Endothelial cell of umbilical vein (primary cell): ENCODE results near the gene SSPN. TPM values are rescaled to one million over a fixed set of nuclear protein-coding genes. Genes with fewer than 3 reads are reported as not detected.

Experiments
- BruUV-seq: library from RNA; stranded (reverse); fragments of 400-500 nt; replicated peaks from 2 replicates; lab custom pipeline; 2021; lab: Mats Ljungman, UMichigan
- CTCF ChIA-PET: fragments of 300-600, 350-600 bp; sonication (Branson Sonifier 250); formaldehyde crosslinking; loops from one replicate; lab custom pipeline; 2021; ENCODE audit warnings: antibody characterized with exemption, inconsistent platforms; lab: Charles Lee
- POLR2A ChIA-PET: fragments of 300-600, 350-600 bp; sonication (Branson Sonifier 250); formaldehyde crosslinking; loops from one replicate; lab custom pipeline; 2021; ENCODE audit warnings: antibody characterized with exemption, inconsistent platforms; lab: Charles Lee
- DNase-seq: peaks from one replicate; pipeline ENCODE4 v3.0.0-alpha.2; 2011; ENCODE audit warnings: low read depth, low spot score
- FAIRE-seq: peaks from 2 replicates; lab custom pipeline; 2011; peaks lifted over from hg19 to GRCh38; lab: Jason Lieb, UNC
- H2AFZ ChIP-seq: 2 replicates; pipeline ENCODE4 v1.6.0; 2012; ENCODE audit warnings: low read depth, low read length, control low read depth, inconsistent platforms
- H3K27ac ChIP-seq: 2 replicates; pipeline ENCODE4 v1.5.1; 2011; ENCODE audit warnings: low read depth, mild to moderate bottlenecking, control low read depth, low read length, moderate library complexity; ENCODE audit not compliant: insufficient read depth
- H3K27me3 ChIP-seq, 2 experiments: 2 replicates each; pipeline versions ENCODE4 v1.6.0 to v1.6.1; 2011; ENCODE audit warnings: low read length in 2 of 2, mixed read lengths in 1 of 2; ENCODE audit not compliant: control insufficient read depth in 2 of 2, insufficient read depth in 2 of 2
- H3K36me3 ChIP-seq, 2 experiments: 2 replicates in 1 of 2; 3 replicates in 1 of 2; pipeline ENCODE4 v1.5.1; 2011; ENCODE audit warnings: low read length in 2 of 2, mild to moderate bottlenecking in 1 of 2, moderate library complexity in 1 of 2; ENCODE audit not compliant: control insufficient read depth in 2 of 2, insufficient read depth in 2 of 2; ENCODE audit errors: extremely low read depth in 1 of 2
- H3K4me1 ChIP-seq: 3 replicates; pipeline ENCODE4 v1.5.1; 2011; ENCODE audit warnings: mild to moderate bottlenecking, low read length; ENCODE audit not compliant: control insufficient read depth, insufficient read depth; ENCODE audit errors: extremely low read depth
- H3K4me2 ChIP-seq: 2 replicates; pipeline ENCODE4 v1.6.1; 2011; ENCODE audit warnings: low read length, control low read depth, mixed read lengths; ENCODE audit not compliant: insufficient read depth
- H3K4me3 ChIP-seq, 3 experiments: fragments of 200-600 bp in 1 of 3; sonication (generic), shearing (Covaris generic) in 1 of 3; replicated peaks in 1 of 3; 2 replicates each; pipeline ENCODE4 v1.5.1; 2011 to 2016; ENCODE audit warnings: control low read depth in 3 of 3, low read length in 3 of 3, mild to moderate bottlenecking in 2 of 3, inconsistent platforms in 1 of 3, low read depth in 1 of 3, moderate library complexity in 1 of 3; ENCODE audit not compliant: insufficient read depth in 1 of 3
- H3K79me2 ChIP-seq: 2 replicates; pipeline ENCODE4 v1.6.0; 2012; ENCODE audit warnings: low read length, inconsistent platforms; ENCODE audit not compliant: control insufficient read depth, insufficient read depth
- H3K9ac ChIP-seq: replicated peaks from 2 replicates; pipeline ENCODE3; 2011; ENCODE audit warnings: low read length, control low read depth; ENCODE audit not compliant: insufficient read depth; ENCODE audit errors: extremely low read depth
- H3K9me1 ChIP-seq: replicated peaks from 3 replicates; pipeline ENCODE4 v1.6.0; 2011; ENCODE audit warnings: mild to moderate bottlenecking, low read length; ENCODE audit not compliant: control insufficient read depth, insufficient read depth; ENCODE audit errors: extremely low read depth
- H3K9me3 ChIP-seq: replicated peaks from 2 replicates; pipeline ENCODE4 v1.5.1; 2012; ENCODE audit warnings: low read length, inconsistent platforms; ENCODE audit not compliant: control insufficient read depth, insufficient read depth
- H4K20me1 ChIP-seq: replicated peaks from 2 replicates; pipeline ENCODE3; 2011; ENCODE audit warnings: mild to moderate bottlenecking, low read length; ENCODE audit not compliant: control insufficient read depth, insufficient read depth; ENCODE audit errors: extremely low read depth
- EZH2 ChIP-seq: IDR thresholded peaks from 2 replicates; pipeline ENCODE4 v1.6.1; 2012; ENCODE audit warnings: borderline replicate concordance, low read depth, mild to moderate bottlenecking, moderate library complexity, low read length, inconsistent platforms; ENCODE audit not compliant: severe bottlenecking
- FOS ChIP-seq: IDR thresholded peaks from 2 replicates; pipeline ENCODE4 v1.6.1; 2011; ENCODE audit warnings: mild to moderate bottlenecking, low read length, moderate library complexity, borderline replicate concordance; ENCODE audit not compliant: insufficient read depth
- JUN ChIP-seq: IDR thresholded peaks from 2 replicates; pipeline ENCODE4 v1.6.1; 2011; ENCODE audit warnings: borderline replicate concordance, low read depth; ENCODE audit not compliant: insufficient read length, insufficient read depth
- MYC ChIP-seq: IDR thresholded peaks from one replicate; pipeline ENCODE4 v1.6.1; 2011; ENCODE audit warnings: mild to moderate bottlenecking, low read depth, low read length
- dilution Hi-C: fragments of 300-500 bp; cut with MboI; formaldehyde crosslinking; loops from one replicate; pipeline ENCODE4 v1.15.0; 2019; ENCODE audit warnings: low sequenced_read_pairs; ENCODE audit not compliant: extremely low pct_ligation_motif_present
- intact Hi-C: fragments of 100-400 bp; cut with micrococcal nuclease; formaldehyde crosslinking; loops from one replicate; pipeline ENCODE4 v1.10.0; 2022
- polyA plus RNA-seq, 4 experiments: library from polyadenylated mRNA; depleted of rRNA in 3 of 4; stranded (reverse) in 3 of 4; unstranded in 1 of 4; fragments of >200 nt; gene quantifications; 2 replicates each; pipeline versions ENCODE4 v1.2.1 to v1.2.3, GENCODE V29; 2011 to 2012; ENCODE audit warnings: missing spikeins in 1 of 4
- total RNA-seq: library from RNA; stranded (reverse); gene quantifications from 2 replicates; pipeline ENCODE4 v1.2.3, GENCODE V29; 2021
- TF ChIP-seq, protein P1 (sequence below): IDR thresholded peaks from 2 replicates; pipeline ENCODE4 v1.6.1; 2011; ENCODE audit not compliant: insufficient read depth, insufficient read length
- TF ChIP-seq, protein P2 (sequence below), 2 donors: IDR thresholded peaks; 1 replicate in 1 of 2; 2 replicates in 1 of 2; pipeline ENCODE4 v1.5.1; 2011; ENCODE audit warnings: low read length in 2 of 2, mild to moderate bottlenecking in 2 of 2, moderate library complexity in 2 of 2, control low read depth in 1 of 2, inconsistent platforms in 1 of 2, low read depth in 1 of 2; ENCODE audit not compliant: insufficient read depth in 1 of 2; ENCODE audit errors: extremely low read depth in 1 of 2

Gene SSPN
- total and polyA plus RNA-seq, 2 donors (not counting 3 experiments of a cell fraction or from before 2014, with no cell fraction given), result 1.3 to 2.1 TPM

DNA sequence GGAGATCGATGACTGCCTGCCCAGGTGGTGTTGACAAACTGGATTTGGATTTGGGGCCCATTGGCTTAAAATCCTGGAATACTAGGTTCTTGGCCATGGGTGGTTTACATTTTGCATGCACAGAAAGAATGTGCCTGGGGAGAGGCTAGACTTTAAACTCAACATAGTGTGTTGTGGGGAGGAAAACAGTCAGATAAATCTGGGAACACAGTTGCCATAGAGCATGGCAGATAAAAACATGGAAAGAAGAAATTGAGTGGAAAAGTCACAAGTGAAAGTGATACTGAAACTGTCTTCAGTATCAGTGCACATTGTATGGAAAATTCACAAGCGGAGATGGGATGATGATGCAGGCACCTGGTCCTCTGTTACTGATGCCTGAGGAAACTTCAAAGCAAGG, 95.2 kb downstream of the SSPN start:
- Histone ChIP-seq H4K20me1 (no peaks in the 10 kb centered on the region), H3K9me3 (no peaks in the 10 kb centered on the region), H3K4me1 (no peaks in the 10 kb centered on the region), H2AFZ (no peak overlapping the region), H3K79me2 (no peaks in the 10 kb centered on the region), H3K27me3 (peaks cover 0 to 2% of the 10 kb centered on the region in 2 experiments), H3K4me3 (no peak overlapping the region), H3K9me1 (no peaks in the 10 kb centered on the region), H3K4me2 (no peak overlapping the region), H3K27ac (no peak overlapping the region), H3K36me3 (no peaks in the 10 kb centered on the region), H3K9ac (no peak overlapping the region)
- ChIA-PET CTCF (interaction anchor here (1.5 to 1.6 kb wide), 3 partner anchors 8 to 171 kb away, joined by 4 to 10 read pairs (median 4); no protein-coding TSS in a partner anchor), POLR2A (no interaction called here)
- FAIRE-seq (no peak), DNase-seq (no peak)
- TF ChIP-seq FOS (no peak), MYC (no peak)
- no TSS peak for BruUV-seq
- intact Hi-C loops, result no loop called here
- dilution Hi-C loops, result no loop called here

DNA sequence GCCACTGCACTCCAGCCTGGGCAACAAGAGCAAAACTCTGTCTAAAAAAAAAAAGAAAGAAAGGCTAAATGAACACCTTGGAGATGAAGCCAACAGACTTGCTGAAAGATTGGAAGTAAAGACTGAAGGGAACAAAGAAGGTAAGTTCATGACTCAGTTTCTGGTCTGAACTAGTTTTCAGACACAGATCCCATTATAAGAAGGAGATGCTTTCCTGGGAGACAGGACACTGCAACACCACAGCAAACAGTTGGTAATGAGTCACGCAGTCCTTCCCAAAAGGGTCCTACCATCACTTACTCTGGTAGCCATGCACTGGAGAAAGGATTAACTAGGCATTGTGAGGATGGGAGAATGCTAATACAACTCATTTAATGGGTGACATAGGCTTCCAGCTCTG, 97.2 kb downstream of the SSPN start:
- Histone ChIP-seq H3K79me2 (no peaks in the 10 kb centered on the region), H3K9me3 (no peaks in the 10 kb centered on the region), H3K4me3 (no peak overlapping the region), H3K4me1 (no peaks in the 10 kb centered on the region), H3K4me2 (no peak overlapping the region), H3K27me3 (peaks cover 0 to 2% of the 10 kb centered on the region in 2 experiments), H3K27ac (no peak overlapping the region), H2AFZ (no peak overlapping the region), H3K9ac (no peak overlapping the region), H3K36me3 (no peaks in the 10 kb centered on the region), H4K20me1 (no peaks in the 10 kb centered on the region), H3K9me1 (no peaks in the 10 kb centered on the region)
- FAIRE-seq, result no peak
- no TSS peak for BruUV-seq
- intact Hi-C loops (no loop called here), dilution Hi-C loops (no loop called here)
- TF ChIP-seq JUN, result no peak
- no peak for TF ChIP-seq FOS
- TF ChIP-seq, protein P1, sequence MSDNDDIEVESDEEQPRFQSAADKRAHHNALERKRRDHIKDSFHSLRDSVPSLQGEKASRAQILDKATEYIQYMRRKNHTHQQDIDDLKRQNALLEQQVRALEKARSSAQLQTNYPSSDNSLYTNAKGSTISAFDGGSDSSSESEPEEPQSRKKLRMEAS, result no peak
- no peak for TF ChIP-seq EZH2
- TF ChIP-seq, protein P2, sequence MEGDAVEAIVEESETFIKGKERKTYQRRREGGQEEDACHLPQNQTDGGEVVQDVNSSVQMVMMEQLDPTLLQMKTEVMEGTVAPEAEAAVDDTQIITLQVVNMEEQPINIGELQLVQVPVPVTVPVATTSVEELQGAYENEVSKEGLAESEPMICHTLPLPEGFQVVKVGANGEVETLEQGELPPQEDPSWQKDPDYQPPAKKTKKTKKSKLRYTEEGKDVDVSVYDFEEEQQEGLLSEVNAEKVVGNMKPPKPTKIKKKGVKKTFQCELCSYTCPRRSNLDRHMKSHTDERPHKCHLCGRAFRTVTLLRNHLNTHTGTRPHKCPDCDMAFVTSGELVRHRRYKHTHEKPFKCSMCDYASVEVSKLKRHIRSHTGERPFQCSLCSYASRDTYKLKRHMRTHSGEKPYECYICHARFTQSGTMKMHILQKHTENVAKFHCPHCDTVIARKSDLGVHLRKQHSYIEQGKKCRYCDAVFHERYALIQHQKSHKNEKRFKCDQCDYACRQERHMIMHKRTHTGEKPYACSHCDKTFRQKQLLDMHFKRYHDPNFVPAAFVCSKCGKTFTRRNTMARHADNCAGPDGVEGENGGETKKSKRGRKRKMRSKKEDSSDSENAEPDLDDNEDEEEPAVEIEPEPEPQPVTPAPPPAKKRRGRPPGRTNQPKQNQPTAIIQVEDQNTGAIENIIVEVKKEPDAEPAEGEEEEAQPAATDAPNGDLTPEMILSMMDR (IDR thresholded peaks at IDR 0.05; ENCODE audit: extremely low read depth in 1 of 2, insufficient read depth in 1 of 2, low read depth in 1 of 2, low read length in 2 of 2), result no peak
- no peak for TF ChIP-seq MYC
- ChIA-PET POLR2A (no interaction called here), CTCF (no interaction called here)
- DNase-seq, result no peak
